ENCODE data around the gene FAM227B.

DNA sequence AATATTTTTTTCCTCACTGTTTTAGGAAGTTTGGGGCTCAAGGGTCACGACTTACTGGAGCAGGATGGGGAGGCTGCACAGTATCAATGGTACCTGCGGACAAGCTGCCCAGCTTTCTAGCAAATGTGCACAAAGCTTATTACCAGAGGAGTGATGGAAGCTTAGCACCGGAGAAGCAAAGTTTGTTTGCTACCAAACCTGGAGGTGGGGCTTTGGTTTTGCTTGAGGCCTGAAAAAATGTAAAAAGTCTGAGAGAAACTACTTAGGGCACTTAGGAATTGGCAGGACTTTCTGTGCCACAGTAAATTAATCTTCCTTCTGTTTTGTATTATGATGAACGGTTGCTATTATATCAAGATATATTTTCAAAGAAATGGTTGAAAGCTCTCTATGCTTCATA is 292.7 kb downstream of the FAM227B start:
- TF ChIP-seq CTCF (conservative IDR thresholded peaks at IDR 0.05 in 1 of 2, IDR thresholded peaks at IDR 0.05 in 1 of 2; ENCODE audit: extremely low read depth in 1 of 2, insufficient read depth in 1 of 2, low read depth in 1 of 2, low read length in 2 of 2), result no peak
- TF ChIP-seq EZH2 (IDR thresholded peaks at IDR 0.05; ENCODE audit: borderline replicate concordance, low read length), result no peak

Measured in mammary epithelial cell (primary cell).